Measurements from ENCODE around the gene SLC16A5.

DNA sequence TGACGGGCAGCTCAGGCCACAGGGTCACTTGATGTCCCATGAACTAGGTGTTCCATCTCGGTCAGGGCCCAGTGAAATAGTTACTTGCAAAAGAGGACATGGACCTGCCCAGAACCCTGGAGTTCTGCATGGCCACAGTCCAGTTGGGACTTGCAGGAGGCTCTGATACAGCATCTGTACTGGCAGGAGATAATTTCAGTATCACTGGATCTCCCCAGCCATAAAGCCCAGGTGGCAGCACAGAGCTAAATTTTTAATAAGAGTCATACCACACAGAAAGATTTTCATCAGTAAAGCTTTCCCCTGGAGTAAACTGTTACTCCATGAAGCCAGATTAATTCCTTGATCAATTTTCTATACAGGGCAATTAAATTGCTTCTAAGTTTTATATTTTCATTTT, 18.0 kb upstream of the SLC16A5 start:
- TF ChIP-seq POLR2AphosphoS5 (IDR thresholded peaks at IDR 0.05; ENCODE audit: low read depth, low read length): no peak
- TF ChIP-seq, protein P1, sequence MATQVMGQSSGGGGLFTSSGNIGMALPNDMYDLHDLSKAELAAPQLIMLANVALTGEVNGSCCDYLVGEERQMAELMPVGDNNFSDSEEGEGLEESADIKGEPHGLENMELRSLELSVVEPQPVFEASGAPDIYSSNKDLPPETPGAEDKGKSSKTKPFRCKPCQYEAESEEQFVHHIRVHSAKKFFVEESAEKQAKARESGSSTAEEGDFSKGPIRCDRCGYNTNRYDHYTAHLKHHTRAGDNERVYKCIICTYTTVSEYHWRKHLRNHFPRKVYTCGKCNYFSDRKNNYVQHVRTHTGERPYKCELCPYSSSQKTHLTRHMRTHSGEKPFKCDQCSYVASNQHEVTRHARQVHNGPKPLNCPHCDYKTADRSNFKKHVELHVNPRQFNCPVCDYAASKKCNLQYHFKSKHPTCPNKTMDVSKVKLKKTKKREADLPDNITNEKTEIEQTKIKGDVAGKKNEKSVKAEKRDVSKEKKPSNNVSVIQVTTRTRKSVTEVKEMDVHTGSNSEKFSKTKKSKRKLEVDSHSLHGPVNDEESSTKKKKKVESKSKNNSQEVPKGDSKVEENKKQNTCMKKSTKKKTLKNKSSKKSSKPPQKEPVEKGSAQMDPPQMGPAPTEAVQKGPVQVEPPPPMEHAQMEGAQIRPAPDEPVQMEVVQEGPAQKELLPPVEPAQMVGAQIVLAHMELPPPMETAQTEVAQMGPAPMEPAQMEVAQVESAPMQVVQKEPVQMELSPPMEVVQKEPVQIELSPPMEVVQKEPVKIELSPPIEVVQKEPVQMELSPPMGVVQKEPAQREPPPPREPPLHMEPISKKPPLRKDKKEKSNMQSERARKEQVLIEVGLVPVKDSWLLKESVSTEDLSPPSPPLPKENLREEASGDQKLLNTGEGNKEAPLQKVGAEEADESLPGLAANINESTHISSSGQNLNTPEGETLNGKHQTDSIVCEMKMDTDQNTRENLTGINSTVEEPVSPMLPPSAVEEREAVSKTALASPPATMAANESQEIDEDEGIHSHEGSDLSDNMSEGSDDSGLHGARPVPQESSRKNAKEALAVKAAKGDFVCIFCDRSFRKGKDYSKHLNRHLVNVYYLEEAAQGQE (IDR thresholded peaks at IDR 0.05; ENCODE audit: insufficient read depth in 1 of 2, low read depth in 2 of 2, low read length in 2 of 2): no peak
- TF ChIP-seq TAF1 (IDR thresholded peaks at IDR 0.05; ENCODE audit: borderline replicate concordance, insufficient read depth, low read length): no peak
- no peak for TF ChIP-seq SIN3A (IDR thresholded peaks at IDR 0.05; ENCODE audit: borderline replicate concordance, insufficient read depth, low read length)
